GM12801 (cell line): ENCODE measurements around the gene OR2L8.

ENCODE experiments used
- TF ChIP-seq, protein P1 (sequence below): IDR thresholded peaks from one replicate; pipeline ENCODE4 v1.5.1; 2011; ENCODE audit warnings: control low read depth; ENCODE audit not compliant: insufficient read length; ENCODE audit errors: extremely low read depth

The OR2L8 gene

DNA sequence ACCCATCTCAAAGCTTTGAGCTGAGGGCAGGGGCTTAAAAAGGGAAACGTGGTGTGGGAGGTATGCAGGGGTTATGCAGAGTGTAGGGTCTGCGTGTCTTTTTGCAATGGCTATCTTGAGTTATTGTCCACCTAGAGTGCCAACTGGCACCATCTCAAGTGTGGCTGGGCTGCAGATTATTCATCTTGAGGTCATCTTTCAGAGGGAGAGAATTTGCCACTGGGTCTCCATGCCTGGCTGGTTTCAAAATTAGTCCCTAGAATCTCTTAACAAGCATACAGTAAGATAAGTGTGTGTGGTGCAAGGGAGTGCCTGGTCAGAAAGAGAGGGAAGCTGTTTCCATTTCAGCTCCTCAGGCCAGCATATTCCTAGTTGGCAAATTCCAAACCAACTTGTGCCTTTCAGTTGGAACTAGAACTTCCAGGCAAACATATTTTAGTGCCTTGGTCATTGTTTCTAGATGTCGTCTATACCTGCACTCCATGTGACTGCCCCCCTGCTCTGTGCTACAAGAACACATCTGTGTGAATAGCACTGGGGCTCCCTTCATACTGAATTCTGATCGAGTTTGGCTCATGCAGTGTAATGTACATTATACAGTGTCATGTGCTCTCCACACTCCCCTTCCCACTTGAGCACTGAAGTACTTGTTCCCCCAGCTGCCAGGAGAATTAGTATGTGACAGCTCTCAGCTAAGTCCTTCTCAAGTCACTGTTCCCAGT, 33.6 kb upstream of the OR2L8 start:
- TF ChIP-seq, protein P1, sequence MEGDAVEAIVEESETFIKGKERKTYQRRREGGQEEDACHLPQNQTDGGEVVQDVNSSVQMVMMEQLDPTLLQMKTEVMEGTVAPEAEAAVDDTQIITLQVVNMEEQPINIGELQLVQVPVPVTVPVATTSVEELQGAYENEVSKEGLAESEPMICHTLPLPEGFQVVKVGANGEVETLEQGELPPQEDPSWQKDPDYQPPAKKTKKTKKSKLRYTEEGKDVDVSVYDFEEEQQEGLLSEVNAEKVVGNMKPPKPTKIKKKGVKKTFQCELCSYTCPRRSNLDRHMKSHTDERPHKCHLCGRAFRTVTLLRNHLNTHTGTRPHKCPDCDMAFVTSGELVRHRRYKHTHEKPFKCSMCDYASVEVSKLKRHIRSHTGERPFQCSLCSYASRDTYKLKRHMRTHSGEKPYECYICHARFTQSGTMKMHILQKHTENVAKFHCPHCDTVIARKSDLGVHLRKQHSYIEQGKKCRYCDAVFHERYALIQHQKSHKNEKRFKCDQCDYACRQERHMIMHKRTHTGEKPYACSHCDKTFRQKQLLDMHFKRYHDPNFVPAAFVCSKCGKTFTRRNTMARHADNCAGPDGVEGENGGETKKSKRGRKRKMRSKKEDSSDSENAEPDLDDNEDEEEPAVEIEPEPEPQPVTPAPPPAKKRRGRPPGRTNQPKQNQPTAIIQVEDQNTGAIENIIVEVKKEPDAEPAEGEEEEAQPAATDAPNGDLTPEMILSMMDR = no peak

DNA sequence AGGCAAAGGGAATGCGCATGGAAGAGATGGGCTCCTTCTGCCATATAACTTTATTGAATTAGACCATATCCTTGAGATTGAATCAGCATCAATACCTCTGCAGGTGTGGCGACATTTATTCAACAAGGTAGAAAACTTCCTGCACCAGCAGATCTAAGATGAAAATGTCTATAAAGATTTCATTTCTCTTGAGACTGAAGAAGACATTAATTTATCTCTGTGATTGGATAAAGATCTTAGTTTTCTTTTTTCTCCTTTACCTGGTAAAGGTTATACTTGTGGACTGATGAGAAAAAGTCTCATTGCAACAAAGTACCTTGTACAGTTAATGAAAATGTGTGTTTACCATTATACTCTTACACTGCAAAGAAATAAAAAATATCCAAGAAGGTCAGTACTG, 28.7 kb upstream of the OR2L8 start, which contains the start of gene OR2T8:
Gene OR2T8 (plus strand): TSS at position 301 of the 400 bp plus-strand sequence. CDS start 766 bp downstream, outside the sequence.
- TF ChIP-seq, protein P1 = no peak

DNA sequence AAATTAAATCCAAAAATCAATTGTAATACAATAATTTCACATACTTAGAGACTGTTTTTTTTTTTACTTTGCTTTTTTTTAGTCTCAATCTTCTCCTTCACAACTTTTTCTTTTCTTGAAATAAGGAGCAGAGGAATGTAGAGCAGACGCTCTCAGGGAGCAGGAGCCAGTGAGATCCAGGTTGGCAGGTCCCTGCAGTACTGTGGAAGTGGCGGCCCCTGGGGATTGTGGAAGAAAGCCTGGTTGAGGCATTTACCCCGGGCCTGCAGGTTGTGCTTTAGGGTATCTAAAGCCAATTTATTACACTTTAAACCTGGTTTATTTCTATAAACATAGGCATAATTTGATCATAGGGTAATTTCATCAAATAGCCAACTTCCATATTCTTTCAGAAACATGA, 24.7 kb upstream of the OR2L8 start:
- TF ChIP-seq, protein P1 = no peak

DNA sequence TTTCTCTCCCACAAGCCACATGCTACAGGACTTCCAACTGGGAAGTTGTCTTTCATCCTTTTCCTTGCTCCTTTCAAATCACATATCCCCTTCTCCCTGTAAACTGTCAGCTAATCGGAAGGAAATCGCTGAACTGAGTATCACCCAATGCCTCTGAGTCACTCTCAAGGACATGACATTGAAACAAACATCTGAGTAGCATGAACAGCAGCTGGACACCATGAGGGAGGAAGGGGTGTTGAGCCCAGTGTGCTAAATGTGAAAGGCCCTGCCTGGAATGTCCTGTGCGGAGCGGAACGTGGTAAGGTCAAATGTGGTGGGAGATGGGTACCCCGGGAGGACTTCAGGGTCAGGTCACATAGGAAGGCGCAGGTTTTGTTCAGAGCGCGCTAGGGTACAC, 23.8 kb upstream of the OR2L8 start, which contains the start of gene OR2AJ1:
Gene OR2AJ1 (plus strand): TSS at position 22 of the 400 bp plus-strand sequence. CDS start 8,880 bp downstream, outside the sequence.
- TF ChIP-seq, protein P1 = no peak

DNA sequence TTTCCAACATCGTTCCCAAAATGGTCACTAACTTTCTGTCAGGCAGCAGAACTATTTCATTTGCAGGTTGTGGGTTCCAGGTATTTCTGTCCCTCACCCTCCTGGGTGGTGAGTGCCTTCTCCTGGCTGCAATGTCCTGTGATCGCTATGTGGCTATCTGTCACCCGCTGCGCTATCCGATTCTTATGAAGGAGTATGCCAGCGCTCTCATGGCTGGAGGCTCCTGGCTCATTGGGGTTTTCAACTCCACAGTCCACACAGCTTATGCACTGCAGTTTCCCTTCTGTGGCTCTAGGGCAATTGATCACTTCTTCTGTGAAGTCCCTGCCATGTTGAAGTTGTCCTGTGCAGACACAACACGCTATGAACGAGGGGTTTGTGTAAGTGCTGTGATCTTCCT, 14.7 kb upstream of the OR2L8 start:
- TF ChIP-seq, protein P1 = no peak

DNA sequence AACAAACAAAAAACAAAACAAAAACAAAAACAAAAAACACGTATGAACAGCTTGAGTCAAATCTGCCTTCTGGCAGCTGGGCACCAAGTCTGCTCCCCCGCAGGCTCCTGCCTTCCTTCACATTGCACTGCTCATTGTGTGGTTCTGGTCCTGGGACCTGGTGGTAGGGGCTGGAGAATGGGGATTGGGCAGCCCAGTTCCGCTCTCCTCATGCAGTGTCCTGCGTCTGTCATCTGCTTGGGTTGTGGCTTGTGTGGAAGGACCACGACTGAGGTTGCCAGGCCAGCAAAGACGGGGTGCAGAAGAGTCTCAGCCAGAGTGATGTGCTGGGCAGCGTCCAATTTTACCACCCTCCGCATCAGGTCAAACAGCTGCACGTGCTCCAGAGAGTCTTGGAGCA, 12.9 kb upstream of the OR2L8 start:
- TF ChIP-seq, protein P1 = no peak

DNA sequence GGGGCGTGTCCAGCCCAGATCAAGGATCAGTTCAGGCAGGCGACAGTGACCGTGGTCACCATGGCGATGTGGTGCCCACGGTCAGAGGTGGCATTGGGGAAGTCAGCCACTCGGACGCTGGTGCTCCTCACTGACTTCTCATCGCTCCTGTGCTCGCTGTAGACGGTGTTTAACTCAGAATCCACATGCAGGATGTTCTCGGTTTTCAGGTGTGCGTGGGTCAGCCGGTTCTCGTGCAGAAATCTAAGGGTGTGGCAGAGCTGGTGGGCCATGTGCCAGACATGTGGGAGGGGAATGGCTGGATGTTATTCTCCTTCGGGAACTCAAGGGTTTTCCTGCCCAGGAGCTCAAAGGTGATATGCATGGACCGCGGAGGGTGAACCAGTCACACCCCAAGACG, 12.2 kb upstream of the OR2L8 start:
- TF ChIP-seq, protein P1 = no peak
